HepG2 (cell line): ENCODE results near the gene ZSCAN21. TPM values are rescaled to one million over a fixed set of nuclear protein-coding genes. Genes with fewer than 3 reads are reported as not detected.

Source experiments
- ATAC-seq: fragments of 200-7000 bp; cut with Tn5 transposase; 3 replicates; pipeline ENCODE4 v1.9.1; 2020; ENCODE audit warnings: mild to moderate bottlenecking, moderate library complexity
- BruUV-seq: library from RNA; stranded (reverse); fragments of 400-500 nt; replicated peaks from 2 replicates; lab custom pipeline; 2021; lab: Mats Ljungman, UMichigan
- CTCF ChIA-PET: fragments of 300-600 bp; formaldehyde crosslinking; extraction: SDS; loops from one replicate; lab custom pipeline; 2021; ENCODE audit warnings: low total read pairs, inconsistent platforms, low intra/inter-chr PET ratio; lab: Yijun Ruan, JAX
- POLR2A ChIA-PET: fragments of 350-600 bp; sonication (Branson Sonifier 250); formaldehyde crosslinking; loops from one replicate; lab custom pipeline; 2020; ENCODE audit warnings: antibody characterized with exemption, inconsistent platforms; lab: Yijun Ruan, JAX
- DNase-seq: peaks from one replicate; pipeline ENCODE4 v3.0.0-alpha.2; 2015; ENCODE audit warnings: low spot score
- FAIRE-seq: peaks from 3 replicates; lab custom pipeline; 2011; peaks lifted over from hg19 to GRCh38; lab: Jason Lieb, UNC
- H2AFZ ChIP-seq: one replicate; pipeline ENCODE4 v1.6.1; 2011; ENCODE audit warnings: low read length, inconsistent platforms
- H3K27ac ChIP-seq: fragments of 300-600 bp; 3 replicates; pipeline ENCODE4 v1.8.0; 2011; ENCODE audit warnings: mixed run types, mild to moderate bottlenecking, mixed read lengths, low read length, inconsistent platforms; ENCODE audit not compliant: insufficient read depth; ENCODE audit errors: extremely low read length
- H3K27me3 ChIP-seq, 2 experiments: fragments of 200-600 bp in 1 of 2; 2 replicates in 1 of 2; 3 replicates in 1 of 2; pipeline versions ENCODE4 v1.6.0 to v1.8.0; 2011; ENCODE audit warnings: low read length in 2 of 2, mild to moderate bottlenecking in 2 of 2, moderate library complexity in 2 of 2, inconsistent platforms in 1 of 2; ENCODE audit not compliant: insufficient read depth in 2 of 2, control insufficient read depth in 1 of 2
- H3K36me3 ChIP-seq, 2 experiments: fragments of 200-600 bp in 1 of 2; replicated peaks in 1 of 2; 2 replicates in 1 of 2; 3 replicates in 1 of 2; pipeline versions ENCODE4 v1.5.1 to v1.8.0; 2011; ENCODE audit warnings: low read length in 2 of 2, inconsistent platforms in 1 of 2; ENCODE audit not compliant: insufficient read depth in 2 of 2, control insufficient read depth in 1 of 2
- H3K4me1 ChIP-seq: 2 replicates; pipeline ENCODE4 v1.5.1; 2012; ENCODE audit warnings: low read length, inconsistent platforms; ENCODE audit not compliant: insufficient read depth
- H3K4me2 ChIP-seq: 2 replicates; pipeline ENCODE4 v1.6.0; 2011; ENCODE audit warnings: low read depth, low read length, inconsistent platforms
- H3K4me3 ChIP-seq, 3 experiments: fragments of 200-600 bp in 1 of 3; sonication (generic), shearing (Covaris generic) in 1 of 3; replicated peaks in 1 of 3; 2 replicates each; pipeline ENCODE4 v1.5.1; 2011 to 2016; ENCODE audit warnings: low read length in 3 of 3, inconsistent platforms in 2 of 3, low read depth in 2 of 3, mild to moderate bottlenecking in 2 of 3, control low read depth in 1 of 3, mixed read lengths in 1 of 3; ENCODE audit not compliant: insufficient read depth in 1 of 3
- H3K79me2 ChIP-seq: one replicate; pipeline ENCODE4 v1.6.1; 2011; ENCODE audit warnings: low read length, inconsistent platforms; ENCODE audit not compliant: insufficient read depth
- H3K9ac ChIP-seq: 2 replicates; pipeline ENCODE4 v1.6.0; 2011; ENCODE audit warnings: mild to moderate bottlenecking, low read depth, low read length, inconsistent platforms; ENCODE audit not compliant: insufficient read depth
- H3K9me3 ChIP-seq: 2 replicates; pipeline ENCODE4 v1.5.1; 2012; ENCODE audit warnings: mild to moderate bottlenecking, low read length
- H4K20me1 ChIP-seq: 2 replicates; pipeline ENCODE4 v1.6.0; 2011; ENCODE audit warnings: inconsistent platforms, mild to moderate bottlenecking, low read length, moderate library complexity; ENCODE audit not compliant: insufficient read depth
- ATF6 ChIP-seq: sonication (generic); formaldehyde crosslinking; conservative IDR thresholded peaks from 2 replicates; pipeline ENCODE4 v1.4.0; 2020; ENCODE audit warnings: missing genetic modification reagents
- BORCS8-MEF2B ChIP-seq: sonication (generic); formaldehyde crosslinking; IDR thresholded peaks from 2 replicates; pipeline ENCODE4 v1.8.0; 2022; ENCODE audit warnings: mild to moderate bottlenecking, missing genetic modification reagents
- CAMTA2 ChIP-seq: sonication (generic); formaldehyde crosslinking; IDR thresholded peaks from 2 replicates; pipeline ENCODE4 v1.4.0; 2020; ENCODE audit warnings: mild to moderate bottlenecking, missing genetic modification reagents, borderline replicate concordance
- FOXJ3 ChIP-seq: sonication (generic); formaldehyde crosslinking; IDR thresholded peaks from 2 replicates; pipeline ENCODE4 v1.4.0; 2020; ENCODE audit warnings: missing genetic modification reagents, mild to moderate bottlenecking, borderline replicate concordance
- KAT7 ChIP-seq: IDR thresholded peaks from 2 replicates; pipeline ENCODE4 v1.6.1; 2018; ENCODE audit warnings: borderline replicate concordance, missing compliant biosample characterization
- MLX ChIP-seq: IDR thresholded peaks from 2 replicates; pipeline ENCODE4 v1.6.1; 2016
- SOX13 ChIP-seq, 3 experiments: fragments of 450-650 bp in 1 of 3; sonication (generic) in 1 of 3; formaldehyde crosslinking in 1 of 3; IDR thresholded peaks in 2 of 3; conservative IDR thresholded peaks in 1 of 3; 2 replicates each; pipeline versions ENCODE4 v1.5.0 to v1.6.1; 2016 to 2020; ENCODE audit warnings: antibody characterized with exemption in 1 of 3, mild to moderate bottlenecking in 1 of 3, missing compliant biosample characterization in 1 of 3, missing genetic modification reagents in 1 of 3, moderate library complexity in 1 of 3
- TARDBP ChIP-seq: sonication (generic); formaldehyde crosslinking; IDR thresholded peaks from 2 replicates; pipeline ENCODE4 v1.8.0; 2022; ENCODE audit warnings: mild to moderate bottlenecking, missing genetic modification reagents
- ZBTB7A ChIP-seq: sonication (generic); formaldehyde crosslinking; IDR thresholded peaks from 2 replicates; pipeline ENCODE4 v1.8.0; 2022; ENCODE audit warnings: mild to moderate bottlenecking, missing genetic modification reagents
- ZNF230 ChIP-seq: sonication (generic); formaldehyde crosslinking; IDR thresholded peaks from 2 replicates; pipeline ENCODE4 v1.4.0; 2020; ENCODE audit warnings: mild to moderate bottlenecking, missing genetic modification reagents
- ZNF552 ChIP-seq: sonication (generic); formaldehyde crosslinking; IDR thresholded peaks from 2 replicates; pipeline ENCODE4 v1.9.0; 2022; ENCODE audit warnings: missing genetic modification reagents, mild to moderate bottlenecking, borderline replicate concordance
- ZNF569 ChIP-seq: sonication (generic); formaldehyde crosslinking; IDR thresholded peaks from 2 replicates; pipeline ENCODE4 v1.5.0; 2020; ENCODE audit warnings: mild to moderate bottlenecking, missing genetic modification reagents, moderate library complexity, borderline replicate concordance
- ZNF773 ChIP-seq: sonication (generic); formaldehyde crosslinking; IDR thresholded peaks from 2 replicates; pipeline ENCODE4 v1.4.0; 2020; ENCODE audit warnings: missing genetic modification reagents, borderline replicate concordance
- WGBS: methylation state at CpG from one replicate; pipeline ENCODE4 v1.1.6; 2017; ENCODE audit warnings: low lambda C conversion rate; 5-methylcytosine and 5-hydroxymethylcytosine counted together
- in situ Hi-C: cut with HindIII; loops from 2 replicates; pipeline ENCODE4 v1.10.0; 2017; ENCODE audit warnings: low pct_unique_long_range_greater_than_20kb; ENCODE audit not compliant: extremely low pct_ligation_motif_present
- intact Hi-C: fragments of 100-400 bp; cut with micrococcal nuclease; formaldehyde crosslinking; loops from one replicate; pipeline ENCODE4 v1.10.0; 2022; ENCODE audit not compliant: unreplicated experiment
- polyA plus RNA-seq, 8 experiments: library from polyadenylated mRNA; depleted of rRNA in 3 of 8; stranded (reverse) in 7 of 8; unstranded in 1 of 8; fragments of >200 nt; fragmentation: Illumina TruSeq in 4 of 8; extraction: Trizol in 4 of 8; gene quantifications; 2 replicates each; pipeline versions ENCODE4 v1.2.1 to v1.2.3, GENCODE V29; 2011 to 2016; ENCODE audit warnings: low read depth in 4 of 8, missing spikeins in 1 of 8, mixed read lengths in 1 of 8; ENCODE audit not compliant: insufficient read depth in 1 of 8
- total RNA-seq, 5 experiments: library from RNA; depleted of rRNA; stranded (reverse); fragments of >200 nt; fragmentation: Illumina TruSeq; extraction: Trizol; gene quantifications; 2 replicates each; pipeline ENCODE4 v1.2.3, GENCODE V29; 2016; ENCODE audit warnings: low read depth in 1 of 5

The ZSCAN21 gene
- total and polyA plus RNA-seq, 2 of the 13 experiments (the other 11 are each of a cell fraction or from before 2014, with no cell fraction given) = 7.0 to 10.0 TPM

- H3K4me1 ChIP-seq = peaks cover 29% of the 10 kb centered on the region
- intact Hi-C loops (no loop called here), in situ Hi-C loops (no loop called here)
- no TSS peak for BruUV-seq
- DNase-seq (no peak), FAIRE-seq (no peak), ATAC-seq (no peak)
- ChIA-PET CTCF (interaction anchor here (1.9 kb wide), 1 partner anchor 55 kb away, joined by 6 read pairs; no protein-coding TSS in a partner anchor), POLR2A (no interaction called here)
- no peak overlapping the region for H3K9ac ChIP-seq
- no peaks in the 10 kb centered on the region for H3K36me3 ChIP-seq
- no peak overlapping the region for H2AFZ ChIP-seq
- WGBS = 87% methylated on average over 4 of the region's 4 CpGs
- H4K20me1 ChIP-seq = no peaks in the 10 kb centered on the region
- no peaks in the 10 kb centered on the region for H3K9me3 ChIP-seq
- TF ChIP-seq ZNF230 (CRISPR knock-in tag) = no peak
- TF ChIP-seq FOXJ3 (CRISPR knock-in tag) = no peak
- no peak for TF ChIP-seq ZBTB7A (CRISPR knock-in tag)
- TF ChIP-seq BORCS8-MEF2B (CRISPR knock-in tag) = no peak
- no peak for TF ChIP-seq ZNF773 (CRISPR knock-in tag)
- TF ChIP-seq TARDBP = no peak
- TF ChIP-seq ATF6 (CRISPR knock-in tag) = no peak
- no peak for TF ChIP-seq SOX13 (IDR thresholded peaks at IDR 0.05)
- no peak for TF ChIP-seq SOX13 (CRISPR knock-in tag; conservative IDR thresholded peaks at IDR 0.05 in 1 of 2, IDR thresholded peaks at IDR 0.05 in 1 of 2)
- TF ChIP-seq ZNF552 = no peak
- TF ChIP-seq KAT7 = no peak
- no peak for TF ChIP-seq ZNF569 (CRISPR knock-in tag)
- no peak for TF ChIP-seq CAMTA2 (CRISPR knock-in tag)
- TF ChIP-seq MLX (CRISPR knock-in tag) = no peak
- H3K4me2 ChIP-seq = no peak overlapping the region; the same call in 1 of the 2 replicates
- H3K27me3 ChIP-seq = no peaks in the 10 kb centered on the region
- no peak overlapping the region for H3K27ac ChIP-seq
- H3K4me3 ChIP-seq = no peak overlapping the region; a peak in 1 of 6 replicates
- peaks cover 6% of the 10 kb centered on the region for H3K79me2 ChIP-seq
Measured at GRCh38 chr7:100048680-100049079, 894 bp upstream of the ZSCAN21 start.
